GF-D8 (cell line): ENCODE results near the gene PLCH2.

Source experiments
- DNase-seq: peaks from one replicate; lab custom pipeline; 2025; lab: John Stamatoyannopoulos, UW

Gene PLCH2

DNA sequence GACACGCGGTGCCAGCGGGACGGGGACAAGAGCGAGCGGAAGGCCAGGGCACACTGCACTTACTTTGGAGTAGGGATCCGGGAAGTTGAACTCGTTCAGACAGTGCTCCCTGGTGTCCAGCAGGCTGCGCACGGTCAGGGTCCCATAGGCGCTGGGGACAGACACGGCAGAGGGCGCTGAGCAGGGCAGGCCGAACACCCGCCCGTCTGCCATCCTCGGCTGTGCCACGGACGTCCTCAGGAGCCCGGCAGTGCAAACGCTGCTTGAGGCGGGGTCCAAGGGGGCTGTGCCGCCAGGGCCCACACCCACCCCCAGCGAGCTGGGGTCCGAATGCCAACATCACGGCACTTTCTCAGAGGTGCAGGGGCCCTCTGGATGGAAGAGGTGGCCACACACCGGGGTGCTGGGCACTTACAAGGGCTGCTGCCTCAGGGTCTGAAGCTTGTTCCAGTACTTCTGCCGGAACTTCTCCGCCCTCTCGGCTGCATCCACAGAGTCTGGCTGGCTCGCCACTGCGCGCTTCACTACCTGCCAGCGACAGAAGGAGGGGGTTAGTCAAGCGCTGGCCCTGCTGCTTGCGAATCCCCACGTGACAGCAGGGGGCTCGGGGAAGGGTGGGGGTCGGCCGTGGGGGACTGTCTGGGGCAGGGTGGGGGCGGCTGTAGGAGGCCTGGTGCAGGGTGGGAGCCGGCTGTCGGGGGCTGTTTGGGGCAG lies 38.0 kb downstream of the PLCH2 start:
- no peak for DNase-seq

DNA sequence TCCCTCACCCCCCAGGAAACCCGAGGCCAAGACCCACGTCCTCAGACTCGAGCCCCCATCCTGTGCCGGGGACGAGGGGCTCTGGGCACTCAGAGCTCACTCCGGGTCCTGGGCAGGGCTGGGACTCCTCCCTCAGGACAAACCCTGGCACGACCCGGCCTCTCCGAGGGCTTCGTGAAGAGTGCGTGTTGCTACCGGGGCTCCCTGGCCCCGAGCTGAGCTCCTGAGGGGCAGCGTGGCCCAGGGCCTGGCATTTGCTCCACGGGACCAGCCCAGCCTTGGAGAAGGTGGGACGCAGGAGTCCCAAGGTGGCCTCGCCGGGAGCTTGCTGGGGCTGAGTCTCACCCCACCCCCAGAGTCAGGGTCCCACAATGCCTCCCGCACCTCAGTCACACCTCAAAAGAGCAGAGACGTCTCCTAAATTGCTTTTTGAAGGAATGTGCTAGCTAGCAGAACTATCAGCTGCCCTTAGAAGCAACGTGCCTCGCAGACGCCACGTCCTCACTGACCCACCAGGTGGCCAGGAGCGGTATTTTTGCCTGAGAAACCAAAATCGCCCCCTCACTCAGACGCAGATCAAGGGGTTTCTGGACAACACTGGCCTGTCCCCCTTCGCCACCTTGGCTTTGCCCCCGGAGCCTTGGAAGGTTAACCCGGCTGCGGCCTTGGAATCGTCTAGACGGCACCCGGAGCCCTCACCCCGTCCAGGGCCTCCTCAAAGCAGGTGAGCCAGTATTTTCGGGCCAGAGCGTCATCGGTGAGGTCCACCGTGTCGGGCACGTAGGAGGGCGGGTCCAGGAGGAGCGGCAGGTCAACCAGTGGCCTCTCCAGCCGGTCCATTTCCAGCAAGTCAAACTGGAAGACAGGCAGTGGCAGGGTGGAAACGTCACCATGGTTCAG lies 39.0 kb downstream of the PLCH2 start:
- DNase-seq, result no peak

DNA sequence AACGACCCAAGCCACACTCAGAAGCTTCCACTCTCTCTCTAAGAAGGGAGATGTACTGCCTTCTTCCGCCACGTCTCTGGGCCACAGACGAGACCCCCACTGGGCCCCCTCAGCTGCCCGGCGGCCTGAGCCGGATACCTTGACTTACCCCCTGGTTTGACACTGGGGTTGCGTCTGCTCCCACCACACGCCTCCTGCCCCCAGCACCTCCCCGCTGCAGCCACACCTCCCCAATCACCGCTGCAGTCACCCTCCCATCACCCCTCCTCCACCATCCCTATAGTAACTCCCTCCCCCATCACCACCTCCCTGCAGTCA lies 39.6 kb downstream of the PLCH2 start:
- DNase-seq, result no peak

DNA sequence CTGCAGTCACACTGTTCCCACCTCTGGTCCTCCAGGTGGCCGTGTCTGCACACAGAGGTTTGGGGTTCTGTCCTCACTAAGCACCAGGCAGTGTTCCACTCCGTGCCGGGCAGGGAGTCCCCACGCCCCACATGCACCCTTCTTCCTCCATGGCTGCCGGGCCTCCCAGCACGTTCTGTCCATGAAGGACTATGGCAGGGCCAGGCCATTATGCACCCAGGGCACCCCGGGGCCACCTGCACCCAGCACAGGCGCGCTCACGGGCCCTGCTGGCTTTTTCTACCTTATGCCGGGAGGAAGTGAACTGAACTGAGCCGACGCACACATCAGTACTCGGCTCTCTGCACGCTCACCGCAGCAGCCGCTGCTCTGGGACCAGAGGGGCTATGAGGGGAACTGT lies 40.0 kb downstream of the PLCH2 start:
- no peak for DNase-seq

DNA sequence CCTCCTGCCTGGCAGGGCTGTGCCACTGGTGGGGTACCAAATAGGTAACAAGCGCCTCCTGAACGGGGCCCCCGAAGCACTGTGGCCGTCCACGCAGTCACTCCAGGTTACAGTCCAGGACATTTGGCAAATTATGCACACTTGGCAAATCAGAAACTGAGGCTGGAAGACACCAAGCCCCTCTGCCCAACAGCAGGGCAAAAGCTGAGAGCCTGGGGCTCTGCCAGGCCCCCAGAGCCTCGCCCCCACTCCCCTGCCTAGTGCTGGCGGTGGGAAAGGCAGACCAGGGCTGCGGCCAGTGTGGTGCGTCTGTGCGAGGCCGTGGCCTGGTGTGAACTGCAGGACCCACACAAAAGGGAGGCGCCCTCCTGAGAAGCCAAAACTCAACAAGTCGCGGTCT lies 40.9 kb downstream of the PLCH2 start:
- no peak for DNase-seq

DNA sequence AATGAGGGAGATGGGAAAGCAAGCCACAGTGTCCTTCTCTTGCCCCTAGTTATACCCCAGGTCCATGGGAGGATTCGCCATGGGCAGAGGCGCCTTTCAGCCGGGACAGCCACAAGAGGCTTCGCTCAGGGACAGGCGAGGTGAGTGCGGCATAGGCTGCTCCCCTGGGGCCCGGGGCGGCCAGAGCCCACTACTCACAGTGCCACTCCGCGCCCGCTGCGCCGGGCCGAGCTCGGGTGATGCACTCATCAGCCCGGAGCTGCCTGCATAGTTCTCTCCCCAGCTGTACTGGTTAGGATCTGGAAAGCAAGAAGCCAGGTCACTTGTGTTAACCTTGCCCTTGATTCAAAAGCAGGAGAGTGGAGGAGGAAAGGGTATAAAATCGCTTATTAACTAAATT lies 41.9 kb downstream of the PLCH2 start:
- DNase-seq, result no peak

DNA sequence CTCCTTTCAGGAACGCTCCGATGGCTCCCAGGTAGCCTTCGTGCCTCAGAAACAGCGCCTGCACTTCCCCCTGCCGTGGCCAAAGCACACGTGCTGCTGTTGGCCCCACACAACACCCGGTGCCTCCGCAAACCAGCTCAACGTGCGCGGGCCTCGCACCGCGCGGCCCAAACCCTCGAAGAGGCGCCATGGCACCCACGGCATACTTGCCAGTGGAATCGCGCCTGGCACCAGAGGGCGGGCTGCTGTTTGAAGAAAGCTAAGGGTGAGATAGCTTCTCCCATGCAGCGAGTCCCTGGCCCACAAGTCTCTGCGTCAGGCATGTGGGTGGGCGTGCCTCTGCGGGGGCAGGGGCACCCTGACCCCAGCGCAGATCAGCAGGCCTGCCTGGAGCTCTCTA lies 42.4 kb downstream of the PLCH2 start:
- DNase-seq, result no peak

DNA sequence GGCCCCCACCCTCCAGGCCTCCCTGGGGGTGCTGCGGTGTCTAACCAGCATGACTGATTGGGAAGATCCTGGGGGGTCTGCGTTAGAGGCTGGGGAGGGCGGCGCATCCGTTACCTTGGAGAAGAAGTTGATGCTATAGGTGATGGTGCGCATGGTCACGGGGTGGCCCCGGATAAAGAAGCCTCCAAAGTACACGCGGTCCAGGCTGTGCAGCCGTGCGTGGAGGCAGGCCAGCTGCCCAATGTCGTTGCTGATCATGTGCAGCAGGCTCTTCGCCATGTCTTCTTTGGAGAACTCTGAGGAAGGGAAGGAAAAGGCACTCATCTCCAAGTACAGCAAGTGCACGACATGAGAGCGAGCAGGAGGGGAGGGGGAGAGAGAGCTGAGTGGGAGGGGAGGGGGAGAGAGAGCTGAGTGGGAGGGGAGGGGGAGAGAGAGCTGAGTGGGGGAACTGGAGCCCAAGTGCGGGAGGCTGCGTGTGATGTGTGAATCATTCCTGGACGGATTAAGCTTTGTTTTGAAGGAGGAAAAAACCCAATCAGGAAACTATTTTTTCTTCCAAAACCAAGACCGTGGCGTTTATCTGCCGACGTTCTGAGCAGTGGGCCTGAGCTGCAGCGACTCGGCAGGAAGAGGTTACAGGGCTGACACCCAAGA lies 43.1 kb downstream of the PLCH2 start:
- no peak for DNase-seq

DNA sequence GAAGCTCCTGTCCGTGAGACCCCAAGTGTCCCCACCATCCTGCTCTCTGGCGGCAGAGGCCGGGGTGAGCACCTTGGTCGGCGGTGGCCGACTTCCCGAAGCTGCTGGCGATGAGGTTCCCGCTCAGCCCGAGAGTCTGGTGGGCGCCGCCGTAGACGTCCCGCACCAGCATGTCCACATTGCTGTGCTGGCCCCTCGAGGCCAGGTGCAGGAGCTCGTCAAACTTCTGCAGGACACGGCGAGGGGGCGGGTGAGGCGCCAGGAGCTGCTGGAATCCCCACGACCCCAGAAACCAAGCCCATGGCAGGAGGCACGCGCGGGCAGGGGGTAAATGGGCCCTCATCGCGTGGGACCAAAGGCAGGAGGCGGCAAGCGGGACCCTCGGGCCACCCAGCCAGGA lies 43.6 kb downstream of the PLCH2 start:
- DNase-seq, result no peak

DNA sequence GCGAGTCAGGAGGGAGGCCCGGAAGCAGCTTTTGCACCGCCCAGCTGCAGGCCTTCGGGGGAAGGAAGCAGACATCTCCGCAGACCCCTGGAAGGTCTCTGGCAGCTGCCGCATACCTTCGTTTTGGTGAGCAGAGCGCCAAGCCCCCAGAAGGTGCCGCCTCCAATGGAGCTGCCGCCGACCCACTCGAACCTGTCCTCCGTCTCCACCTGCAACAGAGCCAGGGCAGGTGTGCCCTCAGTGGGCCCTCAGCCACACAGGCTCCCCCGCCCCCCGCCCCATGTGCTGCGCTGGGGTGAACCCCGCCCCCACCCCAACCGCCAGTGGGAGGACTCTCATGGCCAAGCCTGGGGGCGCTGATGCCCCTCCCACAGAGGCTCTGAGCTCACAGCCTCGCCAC lies 44.1 kb downstream of the PLCH2 start:
- DNase-seq, result no peak

DNA sequence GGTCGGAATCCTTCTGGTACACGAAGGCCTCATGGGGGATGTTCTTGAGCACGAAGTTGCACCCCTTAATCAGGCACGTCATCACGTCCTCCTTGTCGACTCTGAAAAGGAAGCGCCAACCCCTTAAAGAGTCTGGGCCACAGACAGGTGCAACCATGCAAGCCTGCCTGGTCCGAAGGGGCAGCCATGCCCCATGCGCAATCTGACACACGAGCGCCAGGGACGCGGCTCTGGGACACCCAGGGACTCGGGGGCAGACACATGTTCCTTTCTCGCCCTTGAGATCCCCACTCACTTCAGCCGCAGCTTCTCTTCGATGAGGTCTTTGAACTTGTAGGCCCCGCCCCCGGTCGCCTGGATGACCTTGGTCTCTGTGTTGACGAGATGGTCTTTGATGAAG lies 44.7 kb downstream of the PLCH2 start:
- DNase-seq, result no peak

DNA sequence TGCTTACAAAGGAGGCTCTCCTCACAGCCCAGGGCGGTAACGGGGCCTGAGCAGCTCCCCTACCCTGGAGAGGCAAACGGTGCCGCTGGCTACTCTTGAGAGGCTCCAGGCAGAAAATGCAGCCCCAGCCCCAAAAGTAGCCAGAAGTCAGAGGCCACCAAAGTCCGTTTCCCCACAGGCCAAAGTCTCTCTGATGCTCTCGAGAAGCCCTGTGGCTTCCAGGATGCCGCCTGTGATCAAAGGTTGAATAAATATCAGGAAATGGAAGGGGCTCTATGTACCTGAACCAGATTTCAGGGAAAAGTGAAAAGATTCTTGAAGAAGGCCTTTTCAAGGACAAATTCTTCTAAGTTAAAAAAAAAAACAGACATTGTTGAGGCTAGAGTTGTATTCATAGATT lies 46.1 kb downstream of the PLCH2 start:
- DNase-seq, result no peak

DNA sequence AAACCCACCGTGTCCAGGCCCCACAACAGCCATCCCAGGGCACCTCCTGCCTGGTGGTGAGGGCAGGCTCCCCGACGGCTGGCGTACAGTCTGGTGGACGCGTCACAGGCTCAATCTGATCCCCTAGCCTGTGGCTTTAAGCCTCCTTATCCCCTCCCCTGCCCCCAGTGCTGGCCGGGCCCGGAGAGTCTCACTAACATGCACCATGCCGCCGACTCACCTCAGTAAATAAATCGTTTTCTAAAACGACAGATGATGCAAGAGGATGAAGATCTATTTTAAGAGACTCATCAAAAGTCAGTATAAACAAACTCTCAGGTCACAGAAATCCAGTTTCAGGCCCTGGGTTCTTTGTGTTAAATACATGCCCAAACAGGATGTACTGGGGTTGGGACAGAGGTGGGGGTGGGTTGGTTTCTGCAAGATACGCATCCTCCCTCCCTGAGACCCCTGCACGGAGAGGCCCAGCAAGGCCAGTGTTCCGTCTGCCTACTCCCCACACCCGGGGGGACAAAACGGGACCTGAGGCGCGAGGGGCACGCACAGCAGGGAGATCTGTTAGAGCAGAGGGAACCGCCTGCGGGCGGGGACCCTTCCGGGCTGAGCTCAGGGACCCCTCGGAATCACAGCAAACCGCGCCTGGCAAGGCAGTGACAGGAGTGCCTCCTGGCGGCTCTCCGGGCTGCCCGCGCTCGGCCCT lies 47.3 kb downstream of the PLCH2 start:
- no peak for DNase-seq

DNA sequence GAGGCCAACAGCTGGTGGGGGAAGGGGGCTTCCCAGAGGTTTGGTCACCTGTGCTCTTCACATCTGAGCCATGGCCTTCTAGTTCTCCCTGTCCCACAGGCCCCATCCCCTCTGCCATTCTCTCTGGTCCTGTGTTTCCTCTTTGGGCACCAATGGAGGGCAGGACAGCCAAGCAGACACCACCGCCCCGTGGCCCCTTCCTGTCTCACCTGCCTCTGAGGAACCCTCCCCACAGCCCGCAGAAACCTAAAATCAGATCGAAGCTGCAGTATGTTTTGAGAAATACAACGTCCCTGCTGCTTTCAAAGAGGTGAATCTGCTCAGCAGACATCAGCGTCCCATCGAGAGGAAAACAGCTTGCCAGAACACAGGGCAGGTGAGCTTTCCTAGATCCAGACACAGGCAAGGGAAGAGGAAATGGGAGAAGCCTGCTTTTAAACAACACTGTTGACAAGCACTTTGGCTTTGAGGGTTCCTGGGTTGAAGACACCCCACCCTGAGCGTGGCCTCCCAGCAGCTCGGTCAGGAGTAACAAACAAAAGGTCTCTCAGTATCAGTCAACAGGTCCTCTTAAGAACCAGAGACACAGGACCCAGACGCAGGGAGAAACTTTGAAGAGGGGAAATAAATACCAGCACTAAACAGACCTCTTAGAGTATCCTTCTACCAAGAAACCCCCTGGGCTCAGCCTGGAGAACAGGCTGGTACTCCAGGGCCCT lies 48.0 kb downstream of the PLCH2 start:
- DNase-seq, result no peak

DNA sequence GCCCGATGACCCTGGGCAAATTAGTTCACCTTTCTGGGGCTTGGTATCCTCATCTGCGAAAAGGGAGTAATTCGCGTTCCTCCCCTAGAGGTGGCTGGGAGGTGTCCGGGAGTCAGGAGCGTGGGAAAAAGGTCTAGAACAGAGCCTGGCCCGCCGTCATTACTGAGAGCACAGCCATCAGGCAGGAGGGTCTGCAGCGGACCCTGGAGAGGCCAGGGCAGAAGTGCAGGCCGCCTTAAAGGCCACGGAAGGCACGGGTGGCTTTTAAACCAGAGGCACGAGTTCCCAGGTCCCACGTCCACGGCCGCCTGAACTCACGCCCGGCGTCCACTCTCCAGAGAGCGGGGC lies 49.5 kb downstream of the PLCH2 start:
- no peak for DNase-seq

DNA sequence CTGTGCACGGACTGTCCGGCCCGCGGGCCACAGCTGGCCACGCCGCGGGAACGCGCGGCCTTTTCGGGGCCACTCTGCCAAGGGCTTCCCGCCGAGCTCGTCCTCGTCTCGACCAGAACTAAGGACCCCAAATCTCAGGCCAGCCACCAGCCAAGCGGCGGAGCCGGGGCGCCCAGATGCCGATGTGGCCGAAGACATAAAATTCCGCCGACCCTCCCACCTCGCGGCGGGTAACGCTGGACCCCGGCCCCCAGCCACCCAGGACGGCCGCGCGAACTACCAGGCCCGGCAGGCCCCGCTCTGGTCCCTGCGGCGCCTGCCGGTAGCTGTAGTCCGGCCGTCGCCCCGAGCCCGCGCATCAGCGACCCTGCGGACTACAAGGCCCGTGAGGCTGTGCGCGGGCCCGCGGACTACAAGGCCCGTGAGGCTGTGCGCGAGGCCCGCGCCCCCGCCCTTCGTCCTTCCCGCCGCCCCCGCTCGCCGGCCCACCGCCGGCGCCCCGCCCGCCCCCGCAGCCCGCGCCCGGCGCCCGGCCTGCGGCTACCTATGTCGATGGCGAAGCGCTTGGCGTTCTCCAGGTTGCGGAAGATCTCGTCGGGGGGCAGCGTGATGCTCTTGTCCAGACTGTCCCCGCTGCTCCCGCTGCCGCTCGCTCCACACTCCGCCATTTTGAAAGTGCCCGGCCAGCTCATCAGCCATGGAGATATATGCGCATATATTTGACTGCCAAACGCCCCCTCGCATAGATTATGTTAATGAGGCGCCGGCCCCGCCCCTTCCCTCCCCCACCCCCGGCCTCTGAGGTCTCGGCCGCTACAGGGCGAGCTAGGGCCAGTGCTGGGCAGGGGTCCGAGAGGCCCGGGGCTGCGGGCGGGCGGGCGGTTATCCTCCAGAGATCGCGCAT lies 50.1 kb downstream of the PLCH2 start, which contains the start of gene PANK4:
Gene PANK4 (minus strand): TSS at position 677 of the 904 bp plus-strand sequence. CDS start 9 bp downstream, at position 668.
- peak; percentile 69 for DNase-seq

DNA sequence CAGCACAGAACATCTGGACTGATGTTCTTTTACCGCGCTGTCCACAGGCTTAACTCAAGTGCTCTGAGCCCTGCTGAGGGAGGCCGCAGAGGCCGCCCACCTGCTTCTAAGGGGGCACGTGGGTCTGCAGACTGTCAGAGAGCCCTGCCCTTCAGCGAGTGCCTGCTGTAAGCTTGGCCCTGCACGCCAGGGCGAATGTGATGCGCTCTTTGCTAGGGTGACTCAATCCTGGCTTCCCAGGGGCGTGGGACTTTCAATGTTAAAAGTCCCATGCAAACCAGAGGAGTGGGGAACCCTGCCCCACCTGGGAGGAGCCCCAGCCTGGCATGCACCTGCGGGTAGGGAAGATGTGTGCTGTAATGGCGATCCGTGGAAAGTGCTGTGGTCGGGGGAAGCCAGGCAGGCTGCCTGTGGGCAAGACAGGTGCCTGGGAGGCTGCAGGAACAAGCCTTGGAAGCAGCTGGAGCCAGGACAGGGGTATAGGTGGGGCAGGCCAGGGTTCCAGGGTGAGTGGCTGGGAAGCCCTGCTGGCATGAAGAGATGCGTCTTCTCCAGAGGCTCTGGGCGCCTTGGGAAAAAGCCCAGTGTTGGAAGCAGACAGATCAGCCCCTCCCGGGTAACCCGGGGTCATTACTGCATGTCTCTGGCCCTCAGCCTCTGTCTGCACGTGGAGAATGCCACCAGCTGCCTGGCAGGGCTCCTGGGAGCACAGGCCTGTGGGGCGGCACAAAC lies 50.9 kb downstream of the PLCH2 start:
- no peak for DNase-seq

DNA sequence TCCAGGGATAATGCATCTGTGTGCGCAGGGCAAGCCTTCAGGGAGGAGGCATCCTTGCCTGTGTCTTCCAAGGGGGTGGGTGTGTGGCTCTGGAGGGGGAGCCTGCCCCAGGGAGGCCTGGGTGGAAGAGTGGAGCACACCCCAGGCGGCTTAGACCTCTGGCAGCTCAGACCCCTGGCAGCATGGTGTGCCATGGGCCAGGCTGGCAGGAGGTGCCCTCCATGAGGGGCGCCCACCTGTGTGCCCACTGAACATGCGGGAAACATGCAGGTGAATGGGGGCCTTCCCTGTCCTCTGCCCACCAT lies 51.4 kb downstream of the PLCH2 start:
- no peak for DNase-seq

DNA sequence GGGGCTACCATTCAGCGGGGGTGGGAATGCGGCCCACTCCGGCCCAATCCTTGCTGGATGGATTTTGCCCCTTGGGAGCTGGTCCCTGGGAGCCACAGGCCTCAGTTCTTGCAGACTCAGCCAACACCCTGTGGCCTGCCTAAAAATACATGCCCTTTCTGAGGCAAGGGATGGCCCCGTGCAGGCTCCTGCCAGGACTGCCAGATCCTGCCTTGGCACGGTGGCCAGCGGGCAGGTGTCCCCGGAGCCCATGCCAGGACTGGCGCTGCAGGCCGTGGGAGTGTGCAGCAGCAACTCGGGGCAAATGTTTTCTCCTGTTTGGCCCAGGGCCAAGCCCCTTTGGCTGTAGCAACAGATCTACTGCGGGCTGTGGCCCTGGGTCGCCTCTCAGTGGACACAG lies 51.9 kb downstream of the PLCH2 start:
- no peak for DNase-seq

DNA sequence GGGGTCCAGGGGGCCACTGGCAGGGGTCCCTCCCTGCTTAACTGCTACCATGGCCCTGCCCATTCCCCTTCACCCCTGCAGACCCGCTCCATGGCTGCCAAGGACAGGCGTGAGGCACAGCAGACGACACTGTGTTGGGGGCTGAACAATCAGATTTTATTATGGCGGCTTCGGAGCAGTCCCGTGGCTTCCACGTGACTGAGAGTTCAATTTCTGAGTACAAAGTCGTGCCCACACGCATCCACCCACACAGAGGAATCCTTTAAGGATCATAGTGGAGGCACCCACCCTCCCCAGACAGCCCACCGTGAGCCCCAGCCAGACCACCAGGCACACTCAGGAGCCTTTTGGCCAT lies 52.5 kb downstream of the PLCH2 start:
- no peak for DNase-seq
